HT1080 (cell line): ENCODE measurements around the gene EEF1A2. TPM values are rescaled to one million over a fixed set of nuclear protein-coding genes. Genes with fewer than 3 reads are reported as not detected.
A peak's percentile ranks its signal among the peaks of the same experiment; 100 is the strongest.

Source experiments
- DNase-seq: peaks from one replicate; pipeline ENCODE4 v3.0.0-alpha.2; 2015; ENCODE audit warnings: low read depth
- total RNA-seq: library from RNA; depleted of rRNA; stranded (reverse); fragments of >200 nt; shearing (Covaris generic); gene quantifications from 2 replicates; pipeline ENCODE4 v1.2.3, GENCODE V29; 2014

EEF1A2 gene
- total RNA-seq, 1 experiment from 2014 or later, result 276 TPM

DNA sequence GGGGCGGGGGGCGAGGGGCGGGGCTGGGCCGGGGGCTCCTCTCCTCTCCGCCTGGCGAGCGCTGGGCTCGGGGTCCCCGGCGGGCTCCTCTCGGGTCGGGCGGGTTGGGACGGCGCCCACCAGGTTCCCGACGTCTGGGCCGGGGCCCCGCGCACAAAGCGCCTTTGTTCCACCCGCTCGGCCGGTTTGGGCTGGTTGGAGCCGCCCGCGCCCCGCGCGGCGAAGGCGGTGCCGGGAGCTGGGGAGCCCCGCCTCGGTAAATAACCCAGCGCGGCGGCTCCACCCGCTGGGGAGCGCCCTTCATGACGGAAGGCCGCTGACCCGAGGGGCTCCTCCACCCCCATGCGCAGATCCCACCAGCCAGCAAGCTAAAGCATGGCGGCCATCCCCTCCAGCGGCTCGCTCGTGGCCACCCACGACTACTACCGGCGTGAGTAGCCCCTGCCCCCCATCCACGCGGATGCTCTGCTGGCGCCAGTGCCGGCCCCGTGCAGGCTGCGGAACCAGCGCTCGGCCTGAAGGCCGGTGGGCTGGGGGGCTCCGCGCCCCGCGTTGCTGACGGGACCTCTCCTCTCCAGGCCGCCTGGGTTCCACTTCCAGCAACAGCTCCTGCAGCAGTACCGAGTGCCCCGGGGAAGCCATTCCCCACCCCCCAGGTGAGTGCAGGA lies 22.2 kb upstream of the EEF1A2 start:
- peak; percentile 63 for DNase-seq

DNA sequence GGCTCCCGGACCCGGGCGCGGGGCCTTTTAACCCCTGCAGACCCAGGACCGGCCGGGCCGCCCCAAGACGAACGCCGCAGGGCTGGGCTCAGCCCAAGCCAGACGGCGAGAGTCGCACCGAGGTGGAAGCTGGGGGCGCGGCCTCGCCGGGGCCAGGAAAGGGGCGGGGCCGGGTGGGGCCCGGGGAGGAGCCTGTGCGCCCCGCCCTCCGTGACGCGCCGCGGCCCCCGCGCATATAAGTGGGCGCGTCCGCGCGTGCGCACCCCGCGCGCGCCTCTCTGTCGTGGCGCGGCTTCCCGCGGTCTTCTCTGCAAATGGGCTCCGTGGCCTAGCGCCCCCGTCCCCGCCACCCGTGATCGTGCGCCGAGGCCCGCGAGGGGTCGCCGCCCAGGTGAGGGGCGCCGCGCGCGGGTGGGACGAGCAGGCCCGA lies 21.6 kb upstream of the EEF1A2 start, which contains the start of gene PPDPF:
Gene PPDPF (plus strand): TSS at position 262 of the 430 bp plus-strand sequence. CDS start 544 bp downstream, outside the sequence.
- peak; percentile 52 for DNase-seq

DNA sequence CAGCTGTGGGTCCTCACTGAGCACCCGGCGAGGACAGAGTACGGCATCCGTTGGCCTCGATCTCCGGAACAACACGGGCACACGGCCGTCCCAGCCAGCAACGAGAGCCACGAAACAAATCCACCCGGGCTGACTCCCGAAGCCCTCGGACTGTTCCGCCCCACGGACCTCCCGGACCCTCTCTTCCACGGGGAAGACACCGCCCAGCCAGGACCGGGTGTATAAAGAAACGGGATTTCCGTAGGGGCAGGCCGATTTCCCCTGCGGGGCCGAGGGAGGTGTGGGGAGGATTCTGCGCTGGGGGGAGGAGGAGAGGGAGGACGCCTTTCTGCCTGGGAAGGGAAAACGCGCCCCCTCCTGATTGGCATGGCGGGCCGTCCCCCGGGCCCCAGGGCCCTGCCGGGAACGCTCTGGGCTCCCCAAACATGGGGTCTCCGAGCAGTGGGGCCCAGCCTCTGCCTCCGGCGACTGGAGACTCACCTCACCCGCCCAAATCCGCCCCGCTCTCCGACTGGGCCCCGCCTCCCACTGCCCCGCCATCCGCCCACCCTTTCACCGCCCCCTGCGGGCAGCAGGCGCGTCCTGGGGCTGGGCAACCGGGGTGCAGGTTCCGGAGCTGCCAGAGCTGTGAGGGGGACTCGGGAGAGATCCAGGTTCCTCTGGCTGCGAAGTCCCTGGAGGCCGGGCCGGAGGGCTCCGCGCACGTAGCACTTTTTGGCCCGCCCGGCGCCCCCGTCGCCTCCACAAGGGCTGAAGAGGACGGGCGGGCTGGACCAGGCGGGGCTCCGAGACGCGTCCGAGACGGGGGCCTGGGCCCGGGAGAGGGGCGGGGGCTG lies 21.0 kb upstream of the EEF1A2 start:
- peak; percentile 53 for DNase-seq

DNA sequence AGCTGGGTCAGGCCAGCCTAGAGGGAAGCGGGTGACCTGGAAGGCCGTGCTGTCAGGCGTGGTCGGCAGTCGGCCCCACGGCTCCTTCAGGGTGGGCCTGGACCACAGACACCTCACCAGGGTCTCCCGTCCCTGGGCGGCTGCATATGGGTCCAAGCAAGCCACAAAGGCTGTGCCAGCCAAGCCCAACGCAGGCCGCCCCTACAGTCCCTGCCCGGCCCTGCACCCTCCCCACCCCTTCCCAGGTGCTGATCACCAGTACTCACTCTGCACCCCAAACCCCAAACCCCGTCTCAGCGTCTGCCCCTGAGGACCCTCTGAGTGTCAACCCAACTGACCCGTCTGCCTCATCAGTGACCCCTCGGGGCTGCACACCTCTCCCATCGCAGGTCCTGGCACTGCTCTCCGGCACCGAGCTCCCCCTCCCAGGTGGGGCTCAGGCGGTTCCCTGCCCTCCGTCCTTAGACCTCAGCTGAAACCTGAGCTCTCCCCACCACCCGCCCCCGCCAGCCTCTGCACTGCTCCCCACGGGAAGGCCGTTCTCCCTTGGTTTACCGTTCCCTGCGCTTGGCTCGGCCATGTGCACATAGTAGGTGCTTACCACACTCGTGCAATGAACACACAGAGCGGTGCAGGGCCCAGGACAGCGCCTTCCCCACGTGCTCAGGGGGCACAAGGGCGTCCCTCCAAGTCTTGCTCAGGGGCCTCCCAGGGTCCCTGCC lies 20.2 kb upstream of the EEF1A2 start:
- DNase-seq, result no peak

DNA sequence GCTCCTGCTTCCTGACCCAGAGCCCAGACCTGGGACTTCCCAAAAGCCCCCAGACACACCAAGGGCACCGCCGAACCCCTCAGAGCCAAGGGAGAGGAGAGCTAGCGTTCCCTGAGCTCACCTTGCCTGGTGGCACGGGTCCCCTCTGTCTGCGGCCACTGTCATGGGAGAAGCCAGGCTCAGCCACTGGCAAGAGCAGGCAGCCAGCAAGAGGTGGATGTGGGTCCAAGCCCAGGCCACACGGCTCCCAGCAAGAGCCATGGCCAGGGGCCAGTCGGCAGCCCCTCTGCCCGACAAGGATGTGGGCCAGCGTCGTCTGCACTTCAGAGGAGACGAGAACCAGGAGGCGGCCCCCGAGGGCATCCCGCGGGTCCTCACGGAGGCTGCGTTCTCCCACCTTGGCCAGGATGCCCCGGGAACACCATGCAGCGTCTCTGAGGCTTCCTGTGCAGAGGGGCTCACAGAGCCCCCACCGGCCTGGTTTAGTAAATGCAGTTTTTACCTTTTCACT lies 19.5 kb upstream of the EEF1A2 start:
- DNase-seq, result no peak

DNA sequence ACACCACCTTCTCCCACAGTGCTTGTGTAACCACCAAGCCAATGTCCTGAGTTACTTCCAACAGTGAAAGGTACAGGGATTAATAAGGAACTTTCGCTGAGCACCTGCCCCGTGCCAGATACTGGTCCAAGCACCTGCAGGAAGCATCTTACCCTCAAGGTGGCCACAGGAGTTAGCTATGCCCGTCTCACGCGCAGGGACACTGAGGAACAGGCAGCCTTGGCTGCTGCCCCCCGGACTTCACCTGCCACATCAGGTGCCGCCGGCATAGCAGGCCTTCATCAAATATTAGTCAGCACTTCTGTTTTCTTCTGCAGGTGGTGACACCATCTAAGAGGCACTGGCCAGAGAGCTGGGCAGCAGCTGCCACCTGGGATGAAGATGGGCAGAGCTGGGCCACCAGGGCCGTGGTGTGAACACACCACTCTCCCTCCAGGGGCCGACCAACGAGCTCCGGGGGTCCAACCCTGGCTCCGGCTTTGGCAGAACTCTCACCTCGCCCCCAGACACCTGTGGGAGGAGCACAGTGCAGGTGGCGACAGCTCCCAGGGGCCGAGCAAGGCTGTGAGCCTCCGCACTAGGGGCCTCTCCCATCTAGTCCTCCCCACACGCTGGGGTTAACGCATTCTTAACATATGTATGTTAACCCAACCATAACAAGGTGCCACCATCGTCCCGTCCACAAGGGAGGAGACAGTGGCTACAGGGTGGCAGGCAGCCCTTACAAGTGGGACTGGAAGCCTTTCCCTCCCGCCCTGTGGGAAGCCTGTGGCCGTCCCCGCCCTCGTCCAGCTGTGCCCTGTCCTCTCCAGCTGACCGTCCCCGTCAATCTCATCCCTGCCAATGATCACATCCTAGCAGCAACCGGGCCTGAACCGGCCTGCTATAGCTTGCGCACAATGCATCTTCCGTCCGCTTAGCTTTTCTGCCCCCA lies 18.8 kb upstream of the EEF1A2 start:
- DNase-seq, result no peak

DNA sequence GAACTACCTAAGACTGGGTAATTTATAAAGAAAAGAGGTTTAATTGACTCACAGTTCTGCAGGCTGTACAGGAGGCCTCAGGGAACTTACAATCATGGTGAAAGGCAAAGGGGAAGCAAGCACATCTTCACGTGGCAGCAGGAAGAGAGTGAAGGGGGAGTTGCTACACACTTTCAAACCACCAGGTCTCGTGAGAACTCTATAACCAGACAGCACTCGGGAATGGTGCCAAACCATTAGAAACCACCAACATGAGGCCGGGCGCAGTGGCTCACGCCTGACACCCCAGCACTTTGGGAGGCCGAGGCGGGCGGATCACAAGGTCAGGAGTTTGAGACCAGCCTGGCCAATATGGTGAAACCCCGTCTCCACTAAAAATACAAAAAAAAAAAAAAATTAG lies 15.6 kb upstream of the EEF1A2 start:
- peak; percentile 47 for DNase-seq

DNA sequence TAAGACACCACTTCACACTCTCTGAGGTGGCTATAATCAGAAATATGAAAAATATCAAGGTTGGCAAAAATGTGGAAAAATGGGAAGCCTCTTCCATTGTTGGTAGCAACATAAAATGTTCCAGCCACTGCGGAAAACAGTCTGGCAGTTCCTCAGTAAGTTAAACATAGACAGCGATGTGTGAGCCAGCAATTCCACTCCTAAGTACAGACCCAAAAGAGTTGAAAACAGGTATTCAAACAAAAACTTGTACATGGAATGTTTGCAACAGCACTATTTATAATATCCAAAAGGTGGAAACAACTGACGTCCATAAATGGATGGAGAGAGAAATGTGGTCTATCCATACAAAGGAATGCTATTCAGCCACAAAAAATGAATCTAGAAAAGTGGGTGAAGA lies 14.3 kb upstream of the EEF1A2 start:
- no peak for DNase-seq

DNA sequence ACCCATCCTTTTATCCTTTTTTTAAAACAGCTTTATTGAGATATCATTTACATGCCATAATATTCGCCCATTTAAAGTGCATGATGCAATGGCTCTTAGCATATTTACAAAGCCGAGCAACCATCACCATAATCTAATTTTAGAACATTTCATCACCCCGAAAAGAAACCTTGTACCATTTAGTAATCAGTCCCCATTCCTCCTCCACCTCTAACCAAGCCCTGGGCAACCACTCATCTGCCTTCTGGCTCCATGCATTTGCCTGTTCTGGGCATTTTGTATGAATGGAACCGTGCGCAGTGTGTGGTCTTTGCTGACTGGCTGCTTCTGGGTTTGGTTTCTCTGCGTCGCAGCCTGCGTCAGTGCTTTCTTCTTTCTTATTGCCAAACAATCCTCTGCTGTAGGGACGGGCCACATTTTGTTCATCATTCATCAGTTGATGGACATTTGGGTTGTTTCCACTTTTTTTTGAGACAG lies 10.2 kb upstream of the EEF1A2 start:
- no peak for DNase-seq

DNA sequence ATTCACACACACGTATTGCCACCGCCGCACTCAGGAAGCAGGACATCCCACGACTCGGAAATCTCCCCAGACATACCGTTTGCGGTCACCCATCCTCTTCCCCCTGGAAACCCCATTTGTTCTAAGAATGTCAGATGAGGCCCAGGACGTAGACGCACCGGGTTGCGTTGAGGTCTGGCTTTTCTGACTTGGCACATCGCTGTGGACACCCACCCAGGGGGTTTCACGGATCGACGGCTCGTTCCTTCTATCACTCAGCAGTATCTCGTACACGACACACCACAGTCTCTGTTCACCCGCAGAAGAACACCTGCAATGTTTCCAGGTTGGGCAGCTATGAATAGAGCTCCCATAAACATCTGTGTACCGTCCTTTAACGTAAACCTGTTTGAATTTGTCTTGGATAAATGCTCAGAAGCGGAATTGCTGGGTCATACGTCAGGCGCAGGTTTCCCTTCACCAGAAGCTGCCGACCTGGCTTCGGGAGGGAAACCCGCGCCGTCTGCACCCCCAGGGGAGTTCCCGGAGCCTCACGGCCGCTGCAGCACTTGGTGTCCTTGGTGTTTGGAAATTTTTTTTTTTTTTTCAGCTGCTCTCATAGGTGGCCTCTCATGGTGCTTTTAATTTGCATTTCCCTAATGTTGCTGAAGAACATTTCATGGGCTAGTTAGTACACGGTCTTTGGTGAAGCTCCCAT lies 9.3 kb upstream of the EEF1A2 start:
- no peak for DNase-seq

DNA sequence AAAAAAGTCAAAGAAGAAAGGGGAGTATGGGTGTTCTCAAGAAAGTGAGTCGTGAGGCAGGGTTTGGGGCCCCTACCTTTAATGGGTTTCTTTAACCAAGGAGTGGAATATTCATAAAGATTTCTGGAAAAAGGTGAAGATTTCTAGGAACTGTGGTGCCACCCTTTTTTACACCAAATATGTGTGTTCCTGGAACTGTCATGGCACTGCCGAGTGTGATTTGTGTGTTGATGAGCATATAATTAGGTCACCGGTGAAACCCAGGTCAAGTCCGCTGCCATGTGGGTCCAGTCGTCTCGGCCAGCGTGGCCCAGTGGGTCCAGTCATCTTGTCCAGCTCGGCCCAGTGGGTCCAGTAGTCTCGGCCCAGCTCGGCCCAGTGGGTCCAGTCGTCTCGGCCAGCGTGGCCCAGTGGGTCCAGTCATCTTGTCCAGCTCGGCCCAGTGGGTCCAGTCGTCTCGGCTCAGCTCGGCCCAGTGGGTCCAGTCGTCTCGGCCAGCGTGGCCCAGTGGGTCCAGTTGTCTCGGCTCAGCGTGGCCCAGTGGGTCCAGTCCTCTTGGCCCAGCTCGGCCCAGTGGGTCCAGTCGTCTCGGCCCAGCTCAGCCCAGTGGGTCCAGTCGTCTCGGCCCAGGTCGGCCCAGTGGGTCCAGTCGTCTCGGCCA lies 8.3 kb upstream of the EEF1A2 start:
- DNase-seq, result no peak

DNA sequence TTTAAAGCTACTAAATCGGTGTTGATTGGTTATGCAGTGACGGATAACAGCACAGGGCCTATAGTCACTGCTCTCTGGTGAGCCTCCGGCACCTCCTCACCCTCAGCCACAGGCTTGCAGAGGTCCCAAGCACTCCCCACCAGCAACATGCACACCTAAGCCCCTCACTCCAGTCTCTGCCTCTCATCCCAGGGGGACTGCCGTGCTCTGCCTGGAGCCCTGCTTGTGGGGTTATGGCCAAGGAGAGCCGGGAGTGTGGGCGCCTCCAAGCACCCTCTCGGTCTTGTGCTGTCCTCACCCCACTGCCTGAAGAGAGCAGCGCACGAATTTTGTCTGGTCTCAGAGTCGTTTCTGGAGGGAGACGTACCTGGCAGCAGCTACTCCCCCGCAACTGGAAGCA lies 6.8 kb upstream of the EEF1A2 start:
- DNase-seq, result no peak

DNA sequence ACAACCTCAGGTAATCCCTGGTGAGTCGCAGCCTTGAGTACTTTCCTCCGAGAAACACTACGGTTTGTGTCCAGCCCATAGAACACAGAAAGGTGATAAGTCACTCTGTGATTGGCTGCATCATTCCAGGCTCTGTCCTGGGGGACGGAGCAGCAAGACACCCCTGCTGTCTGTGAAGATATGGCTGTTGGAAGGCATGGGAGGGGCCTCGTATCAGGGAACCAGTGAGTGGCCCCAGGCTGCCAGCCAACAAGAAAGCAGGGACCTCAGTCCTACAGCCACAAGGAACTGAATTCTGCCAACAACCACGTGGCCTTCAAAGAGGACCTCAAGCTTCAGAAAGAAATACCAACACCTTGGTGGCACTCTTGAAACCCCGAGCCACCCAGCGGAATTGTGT lies 6.4 kb upstream of the EEF1A2 start:
- DNase-seq, result no peak

DNA sequence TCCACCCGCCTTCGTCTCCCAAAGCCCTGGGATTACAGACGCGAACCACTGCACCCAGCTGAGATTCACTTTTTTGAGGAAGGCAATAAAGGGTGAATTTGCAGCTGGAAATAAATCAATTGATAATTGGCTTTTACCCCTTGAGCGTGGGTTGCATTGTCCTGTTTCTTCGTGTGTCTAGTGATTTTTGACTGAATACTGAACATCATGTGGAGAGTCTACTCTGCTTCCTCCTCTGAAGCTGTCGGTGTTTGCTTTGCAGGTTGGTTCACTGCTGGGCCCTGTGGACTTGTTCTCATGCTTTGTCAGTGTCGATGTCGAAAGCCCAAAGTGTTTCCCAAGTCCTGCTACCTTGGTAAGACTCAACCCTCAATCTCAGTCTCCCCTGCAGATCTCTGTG lies 5.8 kb upstream of the EEF1A2 start:
- no peak for DNase-seq

DNA sequence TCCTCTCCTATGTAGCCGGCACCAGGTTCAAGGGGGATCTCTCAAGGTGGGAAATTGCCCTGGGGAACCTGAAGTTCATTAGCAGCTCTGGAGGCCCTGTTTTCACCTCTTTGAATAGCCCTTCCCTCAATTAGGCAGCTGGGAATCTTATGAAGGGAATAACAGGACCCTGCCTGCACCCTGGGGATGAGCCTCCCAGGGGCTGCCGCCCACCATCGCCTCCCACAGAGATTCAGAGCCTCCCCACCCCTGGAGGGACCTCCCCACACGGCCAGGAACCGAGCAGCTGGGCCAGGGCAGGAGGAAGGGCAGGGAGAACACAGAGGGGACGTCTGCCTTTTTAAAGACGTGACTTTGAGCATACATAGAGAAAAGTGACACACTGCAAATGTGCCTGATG lies 4.6 kb upstream of the EEF1A2 start:
- DNase-seq, result no peak

DNA sequence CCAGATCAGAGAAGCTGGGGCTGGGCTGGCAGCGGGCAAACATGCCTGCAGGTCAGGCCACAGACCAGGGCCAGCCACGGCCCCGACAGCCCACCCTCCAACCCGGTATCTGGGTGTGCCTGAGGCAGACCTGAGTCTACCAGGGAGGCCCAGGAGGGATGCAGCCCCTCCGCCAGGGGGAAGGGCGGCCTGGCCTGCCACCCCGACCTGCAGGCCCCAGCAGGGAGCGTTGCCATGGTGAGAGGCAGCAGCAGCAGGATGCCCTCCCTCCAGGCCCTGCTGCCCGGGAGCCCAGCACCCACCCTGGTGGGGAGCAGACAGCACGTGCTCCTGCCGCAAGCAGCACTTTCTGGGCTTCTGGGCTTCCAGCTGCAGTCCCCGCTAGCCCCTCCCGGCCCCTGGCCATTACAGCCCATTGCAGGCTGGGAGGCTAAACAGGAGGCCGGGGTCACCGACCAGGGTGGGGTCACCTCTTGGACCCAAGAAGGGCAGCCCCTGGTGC lies 3.8 kb upstream of the EEF1A2 start:
- DNase-seq, result no peak

DNA sequence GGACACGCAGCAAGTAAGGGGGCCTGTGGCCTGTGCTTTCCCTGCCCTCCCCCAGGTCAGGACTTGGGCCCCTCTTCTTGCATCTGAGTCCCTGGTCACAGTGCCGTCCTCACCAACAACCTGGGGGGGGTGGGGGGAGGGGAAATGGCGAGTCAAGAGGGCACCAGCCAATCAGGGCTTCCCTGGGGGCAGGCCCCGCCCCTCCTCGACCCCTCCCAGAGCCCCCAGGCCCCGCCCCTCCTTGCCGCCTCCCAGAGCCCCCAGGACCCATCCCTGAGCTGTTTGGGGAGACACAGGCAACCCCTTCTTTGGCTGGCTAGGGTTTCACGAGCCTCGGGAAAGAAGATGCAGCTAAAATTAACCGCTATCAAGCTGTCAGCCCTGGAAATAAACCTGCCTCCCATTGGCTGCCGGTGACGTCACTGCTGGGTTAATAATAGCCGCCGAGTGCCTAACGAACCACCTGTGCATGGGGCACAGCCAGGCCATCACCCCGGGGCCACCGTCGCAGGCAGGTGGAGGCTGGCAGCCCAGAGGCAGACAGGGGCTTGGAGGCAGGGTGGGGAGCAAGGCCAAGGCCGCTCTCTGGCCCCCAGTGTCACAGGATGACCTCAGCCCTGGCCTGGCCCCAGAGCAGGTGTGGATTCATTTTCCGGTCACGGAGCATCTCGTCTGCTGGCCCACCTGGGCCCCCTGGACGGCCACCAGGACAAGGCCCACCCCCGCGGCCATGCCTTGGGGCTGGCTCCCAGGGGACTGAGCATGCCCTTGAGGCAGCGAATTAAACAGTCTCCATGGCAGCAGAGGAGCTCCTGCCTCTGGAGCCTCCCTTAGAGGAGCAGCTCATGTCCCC lies 3.2 kb upstream of the EEF1A2 start:
- no peak for DNase-seq
